H9 (cell line): Measurements from ENCODE around the gene GALNT9. TPM values are rescaled to one million over a fixed set of nuclear protein-coding genes. Genes with fewer than 3 reads are reported as not detected.

Source experiments
- DNase-seq: peaks from one replicate; pipeline ENCODE4 v3.0.0-alpha.2; 2017
- H2AFZ ChIP-seq: one replicate; pipeline ENCODE4 v1.6.1; 2013; ENCODE audit warnings: mild to moderate bottlenecking, low read length, control low read depth, moderate library complexity
- H2AK5ac ChIP-seq: 2 replicates; pipeline ENCODE4 v1.6.1; 2013; ENCODE audit warnings: low read length, control low read depth, mixed read lengths; ENCODE audit not compliant: insufficient read length
- H2BK120ac ChIP-seq: one replicate; pipeline ENCODE4 v1.6.1; 2013; ENCODE audit warnings: low read depth, mild to moderate bottlenecking, low read length, control low read depth, inconsistent platforms; ENCODE audit not compliant: poor library complexity, severe bottlenecking
- H2BK12ac ChIP-seq: 2 replicates; pipeline ENCODE4 v1.6.1; 2013; ENCODE audit warnings: low read length, control low read depth, mixed read lengths, low read depth; ENCODE audit not compliant: insufficient read length
- H2BK15ac ChIP-seq: 2 replicates; pipeline ENCODE4 v1.6.1; 2013; ENCODE audit warnings: low read depth, low read length, control low read depth
- H2BK20ac ChIP-seq: one replicate; pipeline ENCODE4 v1.6.1; 2013; ENCODE audit warnings: low read depth, mild to moderate bottlenecking, low read length, control low read depth, inconsistent platforms; ENCODE audit not compliant: poor library complexity, severe bottlenecking
- H2BK5ac ChIP-seq: 2 replicates; pipeline ENCODE4 v1.6.1; 2013; ENCODE audit warnings: low read length, control low read depth, mixed read lengths; ENCODE audit not compliant: insufficient read length
- H3K14ac ChIP-seq: 2 replicates; pipeline ENCODE4 v1.6.1; 2013; ENCODE audit warnings: low read length, control low read depth; ENCODE audit not compliant: insufficient read depth
- H3K18ac ChIP-seq: 2 replicates; pipeline ENCODE4 v1.6.1; 2013; ENCODE audit warnings: low read depth, mild to moderate bottlenecking, mixed read lengths, low read length, control low read depth; ENCODE audit not compliant: insufficient read length
- H3K23ac ChIP-seq: 2 replicates; pipeline ENCODE4 v1.6.1; 2013; ENCODE audit warnings: low read length, control low read depth, mixed read lengths, low read depth; ENCODE audit not compliant: insufficient read length
- H3K23me2 ChIP-seq: 2 replicates; pipeline ENCODE4 v1.6.1; 2013; ENCODE audit warnings: low read depth, mild to moderate bottlenecking, mixed read lengths, low read length, control low read depth; ENCODE audit not compliant: insufficient read length, poor library complexity, severe bottlenecking
- H3K27ac ChIP-seq: 2 replicates; pipeline ENCODE4 v1.5.1; 2013; ENCODE audit warnings: low read length, control low read depth, mixed read lengths, low read depth; ENCODE audit not compliant: insufficient read length
- H3K27me3 ChIP-seq: 2 replicates; pipeline ENCODE4 v1.6.1; 2013; ENCODE audit warnings: low read length, control low read depth, inconsistent platforms; ENCODE audit not compliant: insufficient read depth
- H3K4ac ChIP-seq: 2 replicates; pipeline ENCODE4 v1.6.1; 2013; ENCODE audit warnings: low read depth, mild to moderate bottlenecking, control low read depth, inconsistent platforms, low read length, moderate library complexity
- H3K4me1 ChIP-seq: 2 replicates; pipeline ENCODE4 v1.6.1; 2013; ENCODE audit warnings: low read length, control low read depth, inconsistent platforms; ENCODE audit not compliant: insufficient read depth
- H3K4me2 ChIP-seq: 2 replicates; pipeline ENCODE4 v1.6.1; 2013; ENCODE audit warnings: low read length, control low read depth, mixed read lengths; ENCODE audit not compliant: insufficient read length, insufficient read depth
- H3K56ac ChIP-seq: 2 replicates; pipeline ENCODE4 v1.6.1; 2013; ENCODE audit warnings: low read depth, mild to moderate bottlenecking, mixed read lengths, low read length, control low read depth; ENCODE audit not compliant: insufficient read length
- H3K79me1 ChIP-seq: 2 replicates; pipeline ENCODE4 v1.6.1; 2013; ENCODE audit warnings: low read depth, mild to moderate bottlenecking, moderate library complexity, low read length, control low read depth, inconsistent platforms; ENCODE audit not compliant: insufficient read depth, poor library complexity, severe bottlenecking
- H3K79me2 ChIP-seq: 2 replicates; pipeline ENCODE4 v1.6.1; 2013; ENCODE audit warnings: low read length, control low read depth, inconsistent platforms; ENCODE audit not compliant: insufficient read depth
- H3K9ac ChIP-seq: 2 replicates; pipeline ENCODE4 v1.6.1; 2013; ENCODE audit warnings: low read length, control low read depth, mixed read lengths; ENCODE audit not compliant: insufficient read length; ENCODE audit errors: extremely low read depth
- H3K9me3 ChIP-seq: one replicate; pipeline ENCODE4 v1.6.1; 2013; ENCODE audit warnings: low read depth, low read length, inconsistent platforms; ENCODE audit not compliant: control insufficient read depth
- H3T11ph ChIP-seq: one replicate; pipeline ENCODE4 v1.6.1; 2013; ENCODE audit warnings: mild to moderate bottlenecking, low read length, control low read depth, inconsistent platforms
- H4K20me1 ChIP-seq: one replicate; pipeline ENCODE4 v1.6.1; 2013; ENCODE audit not compliant: control insufficient read depth, insufficient read length, insufficient read depth
- H4K5ac ChIP-seq: 2 replicates; pipeline ENCODE4 v1.6.1; 2013; ENCODE audit warnings: low read depth, mild to moderate bottlenecking, mixed read lengths, low read length, control low read depth; ENCODE audit not compliant: insufficient read length
- H4K8ac ChIP-seq: replicated peaks from 2 replicates; pipeline ENCODE4 v1.6.1; 2013; ENCODE audit warnings: low read length, control low read depth, mixed read lengths, low read depth; ENCODE audit not compliant: insufficient read length
- H4K91ac ChIP-seq: 2 replicates; pipeline ENCODE4 v1.6.1; 2013; ENCODE audit warnings: low read depth, mild to moderate bottlenecking, moderate library complexity, mixed read lengths, low read length, control low read depth; ENCODE audit not compliant: insufficient read length
- H3K27ac Mint-ChIP-seq, 3 experiments: 2 replicates in 2 of 3; 3 replicates in 1 of 3; pipeline ENCODE4 v1.8.0; 2020 to 2021; ENCODE audit warnings: mixed read lengths in 3 of 3, mild to moderate bottlenecking in 1 of 3, moderate library complexity in 1 of 3
- H3K27me3 Mint-ChIP-seq: 2 replicates; pipeline ENCODE4 v1.8.0; 2021; ENCODE audit warnings: low read depth, mild to moderate bottlenecking, moderate library complexity, mixed read lengths
- H3K36me3 Mint-ChIP-seq, 3 experiments: 2 replicates in 2 of 3; 3 replicates in 1 of 3; pipeline ENCODE4 v1.8.0; 2020 to 2021; ENCODE audit warnings: low read depth in 3 of 3, mixed read lengths in 3 of 3; ENCODE audit not compliant: insufficient read depth in 1 of 3
- H3K4me1 Mint-ChIP-seq, 2 experiments: 2 replicates each; pipeline ENCODE4 v1.8.0; 2020; ENCODE audit warnings: mixed read lengths in 2 of 2
- H3K4me3 Mint-ChIP-seq, 2 experiments: 2 replicates in 1 of 2; 3 replicates in 1 of 2; pipeline ENCODE4 v1.8.0; 2020 to 2021; ENCODE audit warnings: mild to moderate bottlenecking in 2 of 2, mixed read lengths in 2 of 2, moderate library complexity in 1 of 2
- H3K9me3 Mint-ChIP-seq, 2 experiments: 2 replicates in 1 of 2; 3 replicates in 1 of 2; pipeline ENCODE4 v1.8.0; 2020; ENCODE audit warnings: mild to moderate bottlenecking in 2 of 2, mixed read lengths in 2 of 2, moderate library complexity in 1 of 2
- CTCF ChIP-seq: fragments of 200-600 bp; sonication (generic); conservative IDR thresholded peaks from 3 replicates; pipeline ENCODE4 v1.8.0; 2021; ENCODE audit warnings: antibody characterized with exemption, mild to moderate bottlenecking
- whole genome bisulfite sequencing: extraction: QIAGEN DNeasy Blood & Tissue Kit; methylation state at CpG from one replicate; pipeline ENCODE4 v1.1.7; 2013; ENCODE audit warnings: missing lambda C conversion rate, low lambda C conversion rate, mixed read lengths; ENCODE audit not compliant: insufficient read length; ENCODE audit errors: extremely low coverage; 5-methylcytosine and 5-hydroxymethylcytosine counted together
- total RNA-seq: library from RNA; stranded (reverse); gene quantifications from 2 replicates; pipeline ENCODE4 v1.2.1, GENCODE V29; 2021

GALNT9 gene
- total RNA-seq, 1 experiment from 2014 or later, result 0.35 TPM

GRCh38 chr12:132202929-132203721 lies 126.3 kb downstream of the GALNT9 start:
- no peaks in the 10 kb centered on the region for H3K79me2 ChIP-seq
- no CpG with 5 or more reads among the region's 42 CpGs for WGBS
- no peak for DNase-seq
- Mint-ChIP-seq H3K4me3 (no peak overlapping the region), H3K36me3 (no peaks in the 10 kb centered on the region), H3K27me3 (peaks cover 85% of the 10 kb centered on the region), H3K27ac (no peak overlapping the region), H3K9me3 (peaks cover 0 to 4% of the 10 kb centered on the region in 2 experiments; a peak in 1 of 5 replicates), H3K4me1 (no peaks in the 10 kb centered on the region; a peak in 1 of 4 replicates)
- no peak overlapping the region for H2BK5ac ChIP-seq
- H3T11ph ChIP-seq, result no peak overlapping the region
- H3K79me1 ChIP-seq, result no peaks in the 10 kb centered on the region
- H2AK5ac ChIP-seq, result no peak overlapping the region
- H3K4me2 ChIP-seq, result no peak overlapping the region
- H4K5ac ChIP-seq, result no peak overlapping the region
- H3K27ac ChIP-seq, result no peak overlapping the region
- no peak overlapping the region for H3K56ac ChIP-seq
- H2BK120ac ChIP-seq, result no peak overlapping the region
- no peak overlapping the region for H3K14ac ChIP-seq
- H3K4ac ChIP-seq, result no peak overlapping the region
- no peaks in the 10 kb centered on the region for H3K23me2 ChIP-seq
- no peak overlapping the region for H3K23ac ChIP-seq
- no peak overlapping the region for H2AFZ ChIP-seq
- TF ChIP-seq CTCF, result no peak
- peaks cover 8% of the 10 kb centered on the region; the same call in 1 of the 2 replicates for H3K27me3 ChIP-seq
- no peak overlapping the region for H2BK15ac ChIP-seq
- no peaks in the 10 kb centered on the region for H3K9me3 ChIP-seq
- H3K4me1 ChIP-seq, result no peaks in the 10 kb centered on the region
- no peak overlapping the region for H3K18ac ChIP-seq
- no peaks in the 10 kb centered on the region for H4K20me1 ChIP-seq
- no peak overlapping the region for H2BK20ac ChIP-seq
- no peak overlapping the region for H4K91ac ChIP-seq
- H2BK12ac ChIP-seq, result no peak overlapping the region
- H4K8ac ChIP-seq, result no peak overlapping the region
- H3K9ac ChIP-seq, result no peak overlapping the region
